PC-9 (cell line): ENCODE measurements around the gene SNTG2. TPM values are rescaled to one million over a fixed set of nuclear protein-coding genes. Genes with fewer than 3 reads are reported as not detected.

Experiments
- BruUV-seq: library from RNA; stranded (reverse); fragments of 400-500 nt; replicated peaks from 2 replicates; lab custom pipeline; 2021; lab: Mats Ljungman, UMichigan
- CTCF ChIA-PET: fragments of 300-600 bp; sonication (Branson Sonifier 250); formaldehyde crosslinking; loops from one replicate; lab custom pipeline; 2022; ENCODE audit warnings: antibody characterized with exemption; lab: Charles Lee
- POLR2A ChIA-PET: fragments of 300-600 bp; sonication (Branson Sonifier 250); formaldehyde crosslinking; loops from one replicate; lab custom pipeline; 2022; ENCODE audit warnings: antibody characterized with exemption; ENCODE audit not compliant: unreplicated experiment; lab: Charles Lee
- DNase-seq, 2 experiments: peaks; one replicate each; pipeline versions ENCODE4 v3.0.0 to v3.0.0-alpha.2; 2015 to 2022; ENCODE audit warnings: mixed read lengths in 1 of 2
- H2AFZ ChIP-seq: fragments of 200-600 bp; sonication (generic); 2 replicates; pipeline ENCODE4 v1.8.1; 2017; ENCODE audit warnings: antibody characterized with exemption
- H3F3A ChIP-seq: fragments of 200-600 bp; sonication (generic); 2 replicates; pipeline ENCODE4 v1.8.1; 2017; ENCODE audit warnings: antibody characterized with exemption, mild to moderate bottlenecking, low read depth; ENCODE audit not compliant: insufficient read depth
- H3K27ac ChIP-seq: fragments of 200-600 bp; sonication (generic); 2 replicates; pipeline ENCODE4 v1.6.1; 2016; ENCODE audit warnings: mixed run types
- H3K27me3 ChIP-seq: fragments of 200-600 bp; sonication (generic); 2 replicates; pipeline ENCODE4 v1.6.1; 2016; ENCODE audit warnings: low read depth, mixed run types; ENCODE audit not compliant: insufficient read depth
- H3K36me3 ChIP-seq: fragments of 200-600 bp; sonication (generic); 2 replicates; pipeline ENCODE4 v1.6.1; 2016; ENCODE audit warnings: low read depth, mixed run types
- H3K4me1 ChIP-seq: fragments of 200-600 bp; sonication (generic); replicated peaks from 2 replicates; pipeline ENCODE4 v1.6.1; 2016; ENCODE audit warnings: mixed run types; ENCODE audit not compliant: insufficient read depth
- H3K4me2 ChIP-seq: fragments of 200-600 bp; sonication (generic); 2 replicates; pipeline ENCODE4 v1.6.1; 2017; ENCODE audit warnings: mixed run types
- H3K4me3 ChIP-seq: fragments of 200-600 bp; sonication (generic); 2 replicates; pipeline ENCODE4 v1.6.1; 2016; ENCODE audit warnings: mixed run types
- H3K79me2 ChIP-seq: fragments of 200-600 bp; sonication (generic); 2 replicates; pipeline ENCODE4 v1.6.1; 2017; ENCODE audit warnings: low read depth, mixed run types
- H3K9me2 ChIP-seq: fragments of 200-600 bp; sonication (generic); 2 replicates; pipeline ENCODE4 v1.8.1; 2017; ENCODE audit warnings: mild to moderate bottlenecking; ENCODE audit not compliant: insufficient read depth
- H3K9me3 ChIP-seq: fragments of 200-600 bp; sonication (generic); 2 replicates; pipeline ENCODE4 v1.8.1; 2016; ENCODE audit warnings: low read depth; ENCODE audit not compliant: insufficient read depth
- H4K20me1 ChIP-seq: fragments of 200-600 bp; sonication (generic); 2 replicates; pipeline ENCODE4 v1.8.1; 2017; ENCODE audit not compliant: insufficient read depth
- CTCF ChIP-seq: fragments of 200-600 bp; sonication (generic); conservative IDR thresholded peaks from 2 replicates; pipeline ENCODE4 v1.6.1; 2017; ENCODE audit warnings: mixed run types, antibody characterized with exemption, mild to moderate bottlenecking, moderate library complexity
- EZH2 ChIP-seq: fragments of 200-600 bp; sonication (generic); IDR thresholded peaks from 2 replicates; pipeline ENCODE4 v1.8.0; 2017; ENCODE audit warnings: antibody characterized with exemption, low read depth
- intact Hi-C: fragments of 100-400 bp; cut with micrococcal nuclease; formaldehyde crosslinking; loops from one replicate; pipeline ENCODE4 v1.10.0; 2022; ENCODE audit not compliant: unreplicated experiment
- total RNA-seq: library from RNA; stranded (reverse); gene quantifications from 2 replicates; pipeline ENCODE4 v1.2.3, GENCODE V29; 2021

Gene SNTG2
- total RNA-seq, 1 experiment from 2014 or later, result not detected

GRCh38 chr2:1223791-1224190 is 273.1 kb downstream of the SNTG2 start:
- no peak overlapping the region for H3K27ac ChIP-seq
- no peaks in the 10 kb centered on the region for H3K9me3 ChIP-seq
- no peaks in the 10 kb centered on the region for H3K36me3 ChIP-seq
- no peak overlapping the region for H3K4me2 ChIP-seq
- no peak for DNase-seq
- CTCF ChIA-PET, result no interaction called here
- no peaks in the 10 kb centered on the region for H3F3A ChIP-seq
- TF ChIP-seq CTCF (no peak), EZH2 (no peak)
- POLR2A ChIA-PET, result no interaction called here
- H3K27me3 ChIP-seq, result peaks cover 51% of the 10 kb centered on the region
- H3K79me2 ChIP-seq, result no peaks in the 10 kb centered on the region
- intact Hi-C loops, result no loop called here
- H3K4me1 ChIP-seq, result no peaks in the 10 kb centered on the region
- no peaks in the 10 kb centered on the region for H3K9me2 ChIP-seq
- H4K20me1 ChIP-seq, result no peaks in the 10 kb centered on the region
- no peak overlapping the region for H2AFZ ChIP-seq
- no TSS peak for BruUV-seq
- H3K4me3 ChIP-seq, result no peak overlapping the region

- ChIA-PET POLR2A (no interaction called here), CTCF (no interaction called here)
- TF ChIP-seq EZH2, result no peak
- no peak for TF ChIP-seq CTCF
- BruUV-seq, result no TSS peak
- H3K9me3 ChIP-seq, result no peaks in the 10 kb centered on the region
- H3K27me3 ChIP-seq, result peaks cover 62% of the 10 kb centered on the region
- no peak overlapping the region for H2AFZ ChIP-seq
- no peaks in the 10 kb centered on the region for H3K9me2 ChIP-seq
- no peak overlapping the region for H3K4me3 ChIP-seq
- H3K27ac ChIP-seq, result no peak overlapping the region
- no peaks in the 10 kb centered on the region for H3K4me1 ChIP-seq
- no peaks in the 10 kb centered on the region for H3F3A ChIP-seq
- intact Hi-C loops, result no loop called here
- H4K20me1 ChIP-seq, result no peaks in the 10 kb centered on the region
- DNase-seq, result no peak
- no peak overlapping the region for H3K4me2 ChIP-seq
- H3K79me2 ChIP-seq, result no peaks in the 10 kb centered on the region
- no peaks in the 10 kb centered on the region for H3K36me3 ChIP-seq
Measured at GRCh38 chr2:1224901-1225300, 274.3 kb downstream of the SNTG2 start.

GRCh38 chr2:1226766-1227165 is 276.1 kb downstream of the SNTG2 start:
- H3K4me1 ChIP-seq, result no peaks in the 10 kb centered on the region
- no peaks in the 10 kb centered on the region for H3K79me2 ChIP-seq
- H3K9me2 ChIP-seq, result no peaks in the 10 kb centered on the region
- H3K27me3 ChIP-seq, result peaks cover 81% of the 10 kb centered on the region
- H3K4me2 ChIP-seq, result no peak overlapping the region
- no peak overlapping the region for H3K4me3 ChIP-seq
- ChIA-PET CTCF (no interaction called here), POLR2A (no interaction called here)
- TF ChIP-seq CTCF, result no peak
- no peak for TF ChIP-seq EZH2
- H3K27ac ChIP-seq, result no peak overlapping the region
- no peaks in the 10 kb centered on the region for H4K20me1 ChIP-seq
- H2AFZ ChIP-seq, result no peak overlapping the region
- no peaks in the 10 kb centered on the region for H3F3A ChIP-seq
- H3K9me3 ChIP-seq, result no peaks in the 10 kb centered on the region
- intact Hi-C loops, result no loop called here
- H3K36me3 ChIP-seq, result no peaks in the 10 kb centered on the region
- no TSS peak for BruUV-seq
- no peak for DNase-seq
